MM.1S (cell line): ENCODE measurements around the gene WDR91.

Experiments
- CTCF ChIP-seq: fragments of 300-600 bp; sonication (generic); IDR thresholded peaks from 2 replicates; pipeline ENCODE4 v1.5.1; 2016; ENCODE audit warnings: antibody characterized with exemption, low read length, mixed read lengths
- EZH2phosphoT487 ChIP-seq: fragments of 300-600 bp; sonication (generic); IDR thresholded peaks from 2 replicates; pipeline ENCODE4 v1.6.1; 2018; ENCODE audit warnings: antibody characterized with exemption, low read length

- TF ChIP-seq CTCF (no peak), EZH2phosphoT487 (no peak)
These were observed 34.2 kb downstream of the WDR91 start for GRCh38 chr7:135177028-135177696.
